ENCODE results near the gene SSBP3. TPM values are rescaled to one million over a fixed set of nuclear protein-coding genes. Genes with fewer than 3 reads are reported as not detected.

The SSBP3 gene
- total RNA-seq, 1 donor from 2014 or later: 70.7 TPM

DNA sequence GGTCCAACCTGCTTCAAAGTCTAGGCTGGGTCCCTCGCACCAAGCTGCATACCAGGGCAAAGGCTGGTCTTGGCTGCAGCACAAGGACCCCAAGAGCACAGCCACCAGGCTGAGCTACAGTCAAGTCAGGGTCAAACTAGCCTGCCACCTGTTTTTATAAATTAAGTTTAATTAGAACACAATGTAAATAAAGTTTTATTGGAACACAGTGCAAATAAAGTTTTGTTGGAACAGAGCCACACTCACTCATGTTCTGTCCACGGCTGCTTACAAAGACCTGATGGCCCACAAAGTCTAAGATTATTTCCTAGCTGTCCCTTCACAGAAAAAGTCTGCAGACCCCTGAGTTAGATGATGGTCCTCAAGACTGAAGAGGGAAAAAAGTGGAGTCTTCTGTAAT lies 140.0 kb downstream of the SSBP3 start:
- no peak for DNase-seq (ENCODE audit: extremely low spot score in 2 of 2)
- intact Hi-C loops (cut with DNase I): no loop called here
- Histone ChIP-seq H3K36me3 (no peaks in the 10 kb centered on the region), H3K27me3 (no peaks in the 10 kb centered on the region), H3K27ac (no peak overlapping the region), H3K4me1 (peaks cover 47% of the 10 kb centered on the region), H3K9me3 (no peaks in the 10 kb centered on the region), H3K4me3 (no peak overlapping the region)
- no peak for TF ChIP-seq POLR2A (IDR thresholded peaks at IDR 0.05)
- TF ChIP-seq, protein P1, sequence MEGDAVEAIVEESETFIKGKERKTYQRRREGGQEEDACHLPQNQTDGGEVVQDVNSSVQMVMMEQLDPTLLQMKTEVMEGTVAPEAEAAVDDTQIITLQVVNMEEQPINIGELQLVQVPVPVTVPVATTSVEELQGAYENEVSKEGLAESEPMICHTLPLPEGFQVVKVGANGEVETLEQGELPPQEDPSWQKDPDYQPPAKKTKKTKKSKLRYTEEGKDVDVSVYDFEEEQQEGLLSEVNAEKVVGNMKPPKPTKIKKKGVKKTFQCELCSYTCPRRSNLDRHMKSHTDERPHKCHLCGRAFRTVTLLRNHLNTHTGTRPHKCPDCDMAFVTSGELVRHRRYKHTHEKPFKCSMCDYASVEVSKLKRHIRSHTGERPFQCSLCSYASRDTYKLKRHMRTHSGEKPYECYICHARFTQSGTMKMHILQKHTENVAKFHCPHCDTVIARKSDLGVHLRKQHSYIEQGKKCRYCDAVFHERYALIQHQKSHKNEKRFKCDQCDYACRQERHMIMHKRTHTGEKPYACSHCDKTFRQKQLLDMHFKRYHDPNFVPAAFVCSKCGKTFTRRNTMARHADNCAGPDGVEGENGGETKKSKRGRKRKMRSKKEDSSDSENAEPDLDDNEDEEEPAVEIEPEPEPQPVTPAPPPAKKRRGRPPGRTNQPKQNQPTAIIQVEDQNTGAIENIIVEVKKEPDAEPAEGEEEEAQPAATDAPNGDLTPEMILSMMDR (IDR thresholded peaks at IDR 0.05): no peak

DNA sequence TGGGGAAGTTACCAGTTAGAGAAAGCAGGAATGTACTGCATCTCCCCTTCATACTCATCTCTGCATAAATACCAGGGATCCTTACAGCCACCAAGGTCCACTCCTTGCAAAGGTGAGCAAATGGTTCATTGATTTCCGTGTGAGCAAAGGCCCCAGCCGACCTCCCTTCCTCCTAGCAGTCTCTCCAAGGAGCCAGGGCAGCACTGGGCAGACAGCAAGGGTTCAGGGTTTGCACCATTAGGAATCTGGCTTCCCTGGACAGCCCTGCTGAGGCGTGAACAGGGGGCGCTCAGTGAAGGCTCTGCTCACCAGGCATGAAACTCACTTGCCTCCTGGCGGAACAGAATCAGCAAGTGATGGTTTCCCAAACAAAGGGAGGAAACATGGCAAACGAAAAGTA lies 140.5 kb downstream of the SSBP3 start:
- no peaks in the 10 kb centered on the region for H3K9me3 ChIP-seq
- TF ChIP-seq, protein P1 (IDR thresholded peaks at IDR 0.05): no peak
- no peak overlapping the region for H3K4me3 ChIP-seq
- intact Hi-C loops (cut with DNase I): no loop called here
- no peak overlapping the region for H3K27ac ChIP-seq
- H3K27me3 ChIP-seq: no peaks in the 10 kb centered on the region
- no peaks in the 10 kb centered on the region for H3K36me3 ChIP-seq
- DNase-seq (ENCODE audit: extremely low spot score in 2 of 2): no peak
- peaks cover 47% of the 10 kb centered on the region for H3K4me1 ChIP-seq

DNA sequence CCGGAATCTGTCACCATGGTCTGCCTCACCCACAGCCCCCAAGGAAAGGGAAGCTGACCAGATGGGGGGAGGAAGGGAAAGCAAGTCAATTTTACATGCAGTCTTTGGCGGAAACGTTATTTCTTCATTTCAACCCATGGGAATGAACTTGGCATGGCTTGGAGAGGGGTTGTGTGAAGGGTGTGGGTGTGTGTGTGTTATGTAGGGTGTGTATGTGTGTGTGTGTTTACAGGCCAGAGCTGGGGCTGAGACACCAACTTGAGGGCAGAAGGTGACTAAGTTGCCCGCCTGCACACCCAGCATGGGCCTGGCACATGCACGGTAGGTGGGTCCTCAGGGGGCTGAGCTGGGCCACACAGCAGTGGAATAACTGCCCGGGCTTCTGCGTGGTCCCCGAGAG lies 141.1 kb downstream of the SSBP3 start:
- peaks cover 44% of the 10 kb centered on the region for H3K4me1 ChIP-seq
- H3K27me3 ChIP-seq: no peaks in the 10 kb centered on the region
- no peak for TF ChIP-seq POLR2AphosphoS5 (IDR thresholded peaks at IDR 0.05; ENCODE audit: insufficient read depth in 1 of 2, low read depth in 1 of 2)
- TF ChIP-seq, protein P1 (IDR thresholded peaks at IDR 0.05): no peak
- TF ChIP-seq POLR2A (IDR thresholded peaks at IDR 0.05): no peak
- H3K36me3 ChIP-seq: no peaks in the 10 kb centered on the region
- intact Hi-C loops (cut with DNase I): no loop called here
- no peaks in the 10 kb centered on the region for H3K9me3 ChIP-seq
- no peak overlapping the region for H3K4me3 ChIP-seq
- no peak for DNase-seq (ENCODE audit: extremely low spot score in 2 of 2)
- no peak overlapping the region for H3K27ac ChIP-seq

DNA sequence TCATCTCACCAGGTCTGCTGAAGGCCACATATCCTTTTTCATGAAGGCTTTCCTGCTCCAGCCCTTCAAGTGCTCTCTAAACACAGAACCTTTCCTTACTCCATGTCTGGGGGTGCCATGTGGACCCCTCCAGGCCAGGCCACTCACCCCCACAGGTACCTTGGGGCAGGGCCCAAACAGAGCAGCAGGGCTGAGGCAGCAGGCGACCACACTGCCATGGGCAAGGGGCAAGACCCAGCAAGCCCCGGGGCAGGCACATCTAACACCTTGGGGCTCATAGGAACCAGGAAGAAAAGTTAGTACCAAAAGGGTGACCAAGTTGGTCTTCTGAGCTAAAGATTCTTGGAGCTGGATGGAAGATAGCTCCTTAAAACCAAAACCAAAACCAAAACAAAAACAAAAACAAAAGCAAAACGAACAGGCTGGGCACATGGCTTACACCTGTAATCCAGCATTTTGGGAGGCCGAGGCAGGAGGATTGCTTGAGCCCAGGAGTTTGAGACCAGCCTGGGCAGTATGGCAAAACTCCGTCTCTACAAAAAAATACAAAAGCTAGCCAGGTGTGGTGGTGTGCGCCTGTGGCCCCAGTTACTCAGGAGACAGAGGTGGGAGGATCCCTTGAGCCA lies 142.5 kb downstream of the SSBP3 start:
- peaks cover 30% of the 10 kb centered on the region for H3K4me1 ChIP-seq
- H3K27me3 ChIP-seq: no peaks in the 10 kb centered on the region
- H3K4me3 ChIP-seq: no peak overlapping the region
- no peak for DNase-seq (ENCODE audit: extremely low spot score in 2 of 2)
- intact Hi-C loops (cut with DNase I): no loop called here
- no peak for TF ChIP-seq POLR2AphosphoS5 (IDR thresholded peaks at IDR 0.05; ENCODE audit: insufficient read depth in 1 of 2, low read depth in 1 of 2)
- TF ChIP-seq, protein P1 (IDR thresholded peaks at IDR 0.05): no peak
- H3K27ac ChIP-seq: no peak overlapping the region
- H3K36me3 ChIP-seq: no peaks in the 10 kb centered on the region
- H3K9me3 ChIP-seq: no peaks in the 10 kb centered on the region

DNA sequence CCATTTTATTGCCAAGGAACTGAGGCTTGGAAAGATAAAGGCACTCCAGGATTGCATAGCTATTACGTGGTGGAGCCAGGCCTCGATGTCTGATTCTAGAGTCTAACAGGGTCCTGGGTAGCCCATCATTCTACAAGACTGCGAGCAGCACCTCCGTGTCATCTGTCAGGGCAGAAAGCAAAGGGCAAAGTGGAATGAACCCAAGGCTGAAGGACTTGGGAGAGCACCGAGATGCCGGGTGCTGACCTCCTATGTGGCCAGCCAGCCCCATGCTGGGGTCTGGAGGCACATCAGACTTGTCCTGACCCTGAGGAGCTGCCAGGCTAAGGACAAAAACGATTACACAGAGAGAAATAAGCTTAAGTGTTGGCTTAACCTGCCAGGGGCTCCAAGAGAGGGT lies 143.9 kb downstream of the SSBP3 start:
- H3K36me3 ChIP-seq: no peaks in the 10 kb centered on the region
- DNase-seq (ENCODE audit: extremely low spot score in 2 of 2): no peak
- peaks cover 20% of the 10 kb centered on the region for H3K4me1 ChIP-seq
- no peak for TF ChIP-seq POLR2A (IDR thresholded peaks at IDR 0.05)
- TF ChIP-seq, protein P1 (IDR thresholded peaks at IDR 0.05): no peak
- TF ChIP-seq POLR2AphosphoS5 (IDR thresholded peaks at IDR 0.05; ENCODE audit: insufficient read depth in 1 of 2, low read depth in 1 of 2): no peak
- intact Hi-C loops (cut with DNase I): no loop called here
- no peak overlapping the region for H3K27ac ChIP-seq
- H3K27me3 ChIP-seq: no peaks in the 10 kb centered on the region
- H3K4me3 ChIP-seq: no peak overlapping the region
- H3K9me3 ChIP-seq: no peaks in the 10 kb centered on the region
